IPS DF 6.9 (cell line): ENCODE results near the gene LRRC74A.
A peak's percentile ranks its signal among the peaks of the same experiment; 100 is the strongest.

Experiments used
- DNase-seq: peaks from one replicate; pipeline ENCODE4 v3.0.0-alpha.2; 2013; ENCODE audit warnings: low read depth, low spot score
- H3K27ac ChIP-seq: one replicate; pipeline ENCODE4 v1.5.1; 2013; ENCODE audit warnings: low read length, control low read depth
- H3K27me3 ChIP-seq: 2 replicates; pipeline ENCODE4 v1.6.1; 2013; ENCODE audit warnings: mild to moderate bottlenecking, low read length; ENCODE audit not compliant: control insufficient read depth, insufficient read depth
- H3K36me3 ChIP-seq: 2 replicates; pipeline ENCODE4 v1.6.1; 2013; ENCODE audit warnings: low read length; ENCODE audit not compliant: control insufficient read depth, insufficient read depth
- H3K4me1 ChIP-seq: 2 replicates; pipeline ENCODE4 v1.6.1; 2013; ENCODE audit warnings: low read length; ENCODE audit not compliant: control insufficient read depth, insufficient read depth
- H3K4me3 ChIP-seq: 2 replicates; pipeline ENCODE4 v1.5.1; 2013; ENCODE audit warnings: mild to moderate bottlenecking, low read length
- H3K9me3 ChIP-seq: 2 replicates; pipeline ENCODE4 v1.6.1; 2013; ENCODE audit warnings: low read length, inconsistent platforms; ENCODE audit not compliant: control insufficient read depth, insufficient read depth
- WGBS: extraction: QIAGEN DNeasy Blood & Tissue Kit; methylation state at CpG from one replicate; pipeline ENCODE4 v1.1.7; 2013; ENCODE audit warnings: mixed read lengths, missing lambda C conversion rate; ENCODE audit not compliant: insufficient read length, insufficient coverage; 5-methylcytosine and 5-hydroxymethylcytosine counted together

Gene LRRC74A

GRCh38 chr14:76808990-76809389 lies 17.2 kb upstream of the LRRC74A start:
- H3K27me3 ChIP-seq = no peaks in the 10 kb centered on the region
- no peaks in the 10 kb centered on the region for H3K9me3 ChIP-seq
- no peak for DNase-seq
- no peak overlapping the region for H3K4me3 ChIP-seq
- no peaks in the 10 kb centered on the region for H3K4me1 ChIP-seq
- H3K27ac ChIP-seq = no peak overlapping the region
- WGBS = no CpG with 5 or more reads among the region's 4 CpGs
- H3K36me3 ChIP-seq = peaks cover 15% of the 10 kb centered on the region; the same call in 1 of the 2 replicates

- Histone ChIP-seq H3K4me1 (no peaks in the 10 kb centered on the region), H3K27me3 (no peaks in the 10 kb centered on the region), H3K9me3 (no peaks in the 10 kb centered on the region), H3K4me3 (no peak overlapping the region), H3K27ac (no peak overlapping the region), H3K36me3 (peaks cover 13% of the 10 kb centered on the region; the same call in 1 of the 2 replicates)
- DNase-seq = no peak
- WGBS = no CpG with 5 or more reads among the region's 3 CpGs
Measured at GRCh38 chr14:76810525-76810924, 15.7 kb upstream of the LRRC74A start.

GRCh38 chr14:76810953-76811400 lies 15.2 kb upstream of the LRRC74A start:
- Histone ChIP-seq H3K9me3 (no peaks in the 10 kb centered on the region), H3K27me3 (no peaks in the 10 kb centered on the region), H3K4me1 (no peaks in the 10 kb centered on the region), H3K36me3 (peaks cover 13% of the 10 kb centered on the region; the same call in 1 of the 2 replicates), H3K27ac (no peak overlapping the region), H3K4me3 (no peak overlapping the region)
- DNase-seq = no peak
- no CpG with 5 or more reads among the region's 9 CpGs for WGBS

DNA sequence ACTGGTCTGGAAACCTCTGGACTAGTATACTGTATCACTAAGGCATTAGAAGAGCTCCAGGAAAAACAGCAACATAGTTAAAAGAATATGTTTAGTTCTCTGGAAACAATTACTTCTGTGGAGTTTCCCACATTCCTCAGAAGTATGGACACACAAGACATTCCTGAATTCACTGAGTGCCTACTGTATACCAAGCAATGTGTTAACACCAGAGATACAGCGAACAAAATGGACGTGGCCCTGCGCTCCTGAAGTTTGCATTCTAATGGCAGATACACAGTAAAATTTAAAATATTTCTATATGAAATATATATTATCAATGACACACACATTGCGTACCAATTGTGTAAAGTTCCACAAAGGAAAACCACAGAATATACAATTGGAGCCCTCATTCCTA lies 14.6 kb upstream of the LRRC74A start:
- DNase-seq = no peak
- H3K27ac ChIP-seq = no peak overlapping the region
- WGBS = no CpG with 5 or more reads among the region's 4 CpGs
- peaks cover 9% of the 10 kb centered on the region; the same call in 1 of the 2 replicates for H3K36me3 ChIP-seq
- no peaks in the 10 kb centered on the region for H3K4me1 ChIP-seq
- H3K9me3 ChIP-seq = no peaks in the 10 kb centered on the region
- no peaks in the 10 kb centered on the region for H3K27me3 ChIP-seq
- peak overlapping the region; percentile 74; the same call in 1 of the 2 replicates for H3K4me3 ChIP-seq

GRCh38 chr14:76812093-76812421 lies 14.2 kb upstream of the LRRC74A start:
- WGBS = no CpG with 5 or more reads among the region's 20 CpGs
- H3K4me1 ChIP-seq = no peaks in the 10 kb centered on the region
- H3K36me3 ChIP-seq = peaks cover 9% of the 10 kb centered on the region; the same call in 1 of the 2 replicates
- no peaks in the 10 kb centered on the region for H3K9me3 ChIP-seq
- no peaks in the 10 kb centered on the region for H3K27me3 ChIP-seq
- H3K4me3 ChIP-seq = peak overlapping the region; percentile 74; the same call in 1 of the 2 replicates
- no peak for DNase-seq
- no peak overlapping the region for H3K27ac ChIP-seq

GRCh38 chr14:76812422-76813383 lies 13.5 kb upstream of the LRRC74A start, which contains the start of gene ANGEL1:
Gene ANGEL1 (minus strand): TSS chr14:76812882. CDS start chr14:76812827, 55 bp downstream.
- H3K4me3 ChIP-seq = peak within 1 kb of the TSS; percentile 74; the same call in 1 of the 2 replicates
- H3K27me3 ChIP-seq = no peaks in the 10 kb centered on the region
- H3K36me3 ChIP-seq = peaks cover 3% of the 10 kb centered on the region; the same call in 1 of the 2 replicates
- DNase-seq = peak; percentile 95
- no peaks in the 10 kb centered on the region for H3K9me3 ChIP-seq
- H3K4me1 ChIP-seq = no peaks in the 10 kb centered on the region
- H3K27ac ChIP-seq = no peak within 1 kb of the TSS
- no CpG with 5 or more reads among the region's 69 CpGs for WGBS

GRCh38 chr14:76814726-76815645 lies 11.2 kb upstream of the LRRC74A start:
- Histone ChIP-seq H3K4me1 (no peaks in the 10 kb centered on the region), H3K27me3 (no peaks in the 10 kb centered on the region), H3K36me3 (no peaks in the 10 kb centered on the region), H3K27ac (no peak overlapping the region), H3K4me3 (no peak overlapping the region), H3K9me3 (no peaks in the 10 kb centered on the region; the same call in 1 of the 2 replicates)
- WGBS = no CpG with 5 or more reads among the region's 7 CpGs
- DNase-seq = no peak

DNA sequence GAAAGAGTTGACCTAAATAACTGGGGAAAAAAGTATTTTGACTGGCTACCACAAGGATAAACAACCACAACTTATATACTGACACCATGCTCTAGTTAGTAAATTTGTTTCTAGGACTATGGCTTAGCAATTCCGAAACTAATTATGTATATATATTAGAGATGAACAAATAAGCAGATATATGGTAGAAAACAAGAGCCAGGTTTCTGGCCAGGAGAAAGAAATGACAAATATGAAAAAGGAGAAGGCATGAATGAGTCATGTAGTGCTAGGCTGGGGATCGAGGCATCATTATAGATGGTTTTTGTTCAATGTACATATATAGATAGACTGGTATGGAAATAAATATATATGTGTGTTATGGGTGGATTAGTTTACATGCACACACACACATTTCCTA lies 5.5 kb upstream of the LRRC74A start:
- no peak for DNase-seq
- no CpG with 5 or more reads among the region's 2 CpGs for WGBS
- no peaks in the 10 kb centered on the region for H3K36me3 ChIP-seq
- H3K27me3 ChIP-seq = no peaks in the 10 kb centered on the region
- no peak overlapping the region for H3K4me3 ChIP-seq
- H3K9me3 ChIP-seq = no peaks in the 10 kb centered on the region; the same call in 1 of the 2 replicates
- H3K4me1 ChIP-seq = no peaks in the 10 kb centered on the region
- H3K27ac ChIP-seq = no peak overlapping the region

DNA sequence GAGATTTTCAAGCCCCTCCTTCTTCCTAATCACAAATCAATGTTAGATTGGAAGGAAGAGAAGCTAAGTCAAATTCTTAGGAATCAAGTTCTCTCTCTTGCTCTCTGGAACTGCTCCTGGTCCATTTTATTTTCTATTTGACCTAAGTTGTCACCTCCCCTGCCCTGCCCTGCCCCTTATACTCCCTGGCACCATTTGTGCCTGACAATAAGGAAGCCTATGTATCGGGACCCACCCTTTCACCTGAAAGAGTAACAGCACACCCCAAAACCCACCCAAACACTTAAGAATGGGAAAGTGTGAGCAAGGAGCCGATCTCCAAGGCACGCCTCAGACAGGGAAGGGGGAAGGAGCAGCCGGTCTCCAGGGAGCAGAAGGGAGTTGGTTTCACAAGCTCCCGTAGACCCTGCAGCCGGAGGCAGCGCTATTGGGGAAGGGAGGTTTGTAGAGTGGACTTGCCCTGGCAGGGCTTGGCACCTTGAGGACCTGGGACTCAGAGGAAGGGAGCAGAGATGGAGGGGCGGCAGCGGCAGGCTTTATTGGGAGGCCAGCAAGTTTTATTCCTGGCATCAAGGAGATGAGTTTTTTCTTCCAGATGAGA lies 1.6 kb downstream of the LRRC74A start:
- H3K9me3 ChIP-seq = no peaks in the 10 kb centered on the region
- H3K36me3 ChIP-seq = no peaks in the 10 kb centered on the region
- no peak overlapping the region for H3K4me3 ChIP-seq
- DNase-seq = no peak
- H3K27me3 ChIP-seq = no peaks in the 10 kb centered on the region
- no peak overlapping the region for H3K27ac ChIP-seq
- no CpG with 5 or more reads among the region's 9 CpGs for WGBS
- peaks cover 4% of the 10 kb centered on the region for H3K4me1 ChIP-seq
